Stomach (tissue), 9 donors: ENCODE measurements around the gene TMEM8B. TPM values are rescaled to one million over a fixed set of nuclear protein-coding genes. Genes with fewer than 3 reads are reported as not detected.

Experiments
- DNase-seq, 2 donors: peaks; one replicate each; pipeline versions ENCODE4 v3.0.0 to v3.0.0-alpha.2; 2013 to 2019
- H3K27ac ChIP-seq, 5 donors: fragments of 200-600 bp in 4 of 5; sonication (generic) in 4 of 5; one replicate each; pipeline ENCODE4 v1.5.1; 2013 to 2019; ENCODE audit warnings: mild to moderate bottlenecking in 1 of 5, moderate library complexity in 1 of 5
- H3K27me3 ChIP-seq, 3 donors: fragments of 200-600 bp; sonication (generic); one replicate each; pipeline ENCODE4 v1.5.1; 2017 to 2019; ENCODE audit warnings: mixed run types in 1 of 3
- H3K36me3 ChIP-seq, 4 donors: fragments of 200-600 bp; sonication (generic); 1 replicate in 3 of 4; 2 replicates in 1 of 4; pipeline ENCODE4 v1.5.1; 2016 to 2019
- H3K4me1 ChIP-seq, 4 donors: fragments of 200-600 bp; sonication (generic); one replicate each; pipeline ENCODE4 v1.5.1; 2016 to 2019
- H3K4me3 ChIP-seq, 4 donors: fragments of 200-600 bp; sonication (generic) in 3 of 4; one replicate each; pipeline ENCODE4 v1.5.1; 2016 to 2019; ENCODE audit warnings: mild to moderate bottlenecking in 1 of 4
- H3K9me3 ChIP-seq, 4 donors: fragments of 200-600 bp; sonication (generic); one replicate each; pipeline ENCODE4 v1.5.1; 2016 to 2019
- CTCF ChIP-seq, 7 experiments: fragments of 450-650 bp in 4 of 7; fragments of 200-600 bp in 3 of 7; sonication (generic) in 3 of 7; IDR thresholded peaks; one replicate each; pipeline ENCODE4 v1.5.1; 2016 to 2019; ENCODE audit warnings: antibody characterized with exemption in 7 of 7, control low read depth in 2 of 7, mild to moderate bottlenecking in 1 of 7
- POLR2AphosphoS5 ChIP-seq, 3 donors: sonication (generic); formaldehyde crosslinking; IDR thresholded peaks; one replicate each; pipeline ENCODE4 v1.6.1; 2016; ENCODE audit warnings: antibody characterized with exemption in 3 of 3
- WGBS, 5 donors: extraction: QIAGEN DNeasy Blood & Tissue Kit in 3 of 5; methylation state at CpG; one replicate each; pipeline versions ENCODE4 v1.1.5 to v1.1.7; 2013 to 2018; 5-methylcytosine and 5-hydroxymethylcytosine counted together
- intact Hi-C: fragments of 100-400 bp; cut with DNase I; formaldehyde crosslinking; loops from one replicate; pipeline ENCODE4 v1.15.1; 2023; ENCODE audit warnings: low total_unique reads
- polyA plus RNA-seq, 3 donors: library from polyadenylated mRNA; stranded (reverse); fragments of 200-250 nt; gene quantifications; one replicate each; pipeline ENCODE4 v1.2.3, GENCODE V29; 2013
- small RNA-seq, 4 donors: library from RNA; depleted of rRNA; stranded (forward); fragments of <200 nt; gene quantifications; one replicate each; pipeline ENCODE3, GENCODE V24; 2016
- total RNA-seq, 5 donors: library from RNA; depleted of rRNA; stranded (reverse); fragments of >200 nt; gene quantifications; one replicate each; pipeline versions ENCODE4 v1.1.0 to v1.2.3, GENCODE V29; 2014 to 2016
- donor health status: healthy with polysubstance abuse.
- donor health status: Bipolar disorder and iron deficiency.
- donor health status: healthy.

The TMEM8B gene
- total and polyA plus RNA-seq, 8 donors: 4.6 to 81.4 (median 8.1) TPM

- H3K4me3 ChIP-seq: no peak overlapping the region
- H3K36me3 ChIP-seq: no peaks in the 10 kb centered on the region
- no peaks in the 10 kb centered on the region for H3K9me3 ChIP-seq
- H3K27ac ChIP-seq: peak overlapping the region; percentile 27 to 70 (median 54)
- intact Hi-C loops: no loop called here
- WGBS, 5 donors: 21 to 53% (median 32%) methylated on average over 5 to 9 of the region's 9 CpGs
- TF ChIP-seq CTCF (IDR thresholded peaks at IDR 0.05): no peak
- peak; percentile 46 to 63 (median 49) for TF ChIP-seq POLR2AphosphoS5 (IDR thresholded peaks at IDR 0.05)
- H3K4me1 ChIP-seq: peaks cover 17 to 48% (median 27%) of the 10 kb centered on the region in 4 donors
- peak; percentile 74 to 91 for DNase-seq
- no peaks in the 10 kb centered on the region for H3K27me3 ChIP-seq
These were observed 85.3 kb downstream of the TMEM8B start for GRCh38 chr9:35914301-35914807.

Small RNA genes lying within 50 kb of the gene (small RNA-seq; reads per million reads assigned to genes)
- 0 reads per million in 4 donors for gene HINT2

Other genes starting within 250 kb of the TMEM8B start
- gene TESK1, start 224.0 kb upstream of the TMEM8B start, total RNA-seq: 10 to 100 TPM; 11.9 to 56.8 (median 34.6) TPM
- 10 to 100 TPM; 25.7 to 33.9 (median 28.4) TPM for gene TESK1, start 224.0 kb upstream of the TMEM8B start, polyA plus RNA-seq
- 10 to 100 TPM in 1 of 5 donors, 1 to 10 TPM in 1, not detected in 3; 3.1 to 18.7 TPM for gene CD72, start 210.8 kb upstream of the TMEM8B start, total RNA-seq
- gene CD72, start 210.8 kb upstream of the TMEM8B start, polyA plus RNA-seq: 1 to 10 TPM in 2 of 3 donors, under 1 TPM in 1; 0.61 to 2.8 (median 1.1) TPM
- 1 to 10 TPM in 2 of 5 donors, not detected in 3; 2.0 to 2.3 TPM for gene SIT1, start 178.3 kb upstream of the TMEM8B start, total RNA-seq
- gene SIT1, start 178.3 kb upstream of the TMEM8B start, polyA plus RNA-seq: 1 to 10 TPM in 1 of 3 donors, under 1 TPM in 2; 0.62 to 1.1 (median 0.95) TPM
- gene RMRP, start 171.2 kb upstream of the TMEM8B start, total RNA-seq: over 10,000 TPM in 4 of 5 donors, 1,000 to 10,000 TPM in 1; 1,379 to 137,340 (median 23,544) TPM
- 10 to 100 TPM in 1 of 3 donors, not detected in 2; 64.3 TPM for gene RMRP, start 171.2 kb upstream of the TMEM8B start, polyA plus RNA-seq
- 100 to 1,000 TPM in 1 of 5 donors, 10 to 100 TPM in 4; 15.6 to 104 (median 28.1) TPM for gene CCDC107, start 170.9 kb upstream of the TMEM8B start, total RNA-seq
- gene CCDC107, start 170.9 kb upstream of the TMEM8B start, polyA plus RNA-seq: 10 to 100 TPM; 58.8 to 86.4 (median 69.7) TPM
- 10 to 100 TPM in 3 of 5 donors, 1 to 10 TPM in 2; 1.8 to 58.3 (median 11.6) TPM for gene ARHGEF39, start 164.0 kb upstream of the TMEM8B start, total RNA-seq
- gene ARHGEF39, start 164.0 kb upstream of the TMEM8B start, polyA plus RNA-seq: 1 to 10 TPM; 2.8 to 4.3 (median 3.2) TPM
- gene CA9, start 155.3 kb upstream of the TMEM8B start, total RNA-seq: 100 to 1,000 TPM in 3 of 5 donors, 10 to 100 TPM in 1, 1 to 10 TPM in 1; 1.2 to 670 (median 161) TPM
- 100 to 1,000 TPM; 115 to 653 (median 541) TPM for gene CA9, start 155.3 kb upstream of the TMEM8B start, polyA plus RNA-seq
- 1,000 to 10,000 TPM in 3 of 5 donors, 100 to 1,000 TPM in 2; 537 to 3,642 (median 1,228) TPM for gene TPM2, start 139.3 kb upstream of the TMEM8B start, total RNA-seq
- 1,000 to 10,000 TPM in 1 of 3 donors, 100 to 1,000 TPM in 2; 460 to 2,257 (median 672) TPM for gene TPM2, start 139.3 kb upstream of the TMEM8B start, polyA plus RNA-seq
- 100 to 1,000 TPM; 169 to 399 (median 223) TPM for gene TLN1, start 97.0 kb upstream of the TMEM8B start, total RNA-seq
- gene TLN1, start 97.0 kb upstream of the TMEM8B start, polyA plus RNA-seq: 100 to 1,000 TPM in 1 of 3 donors, 10 to 100 TPM in 2; 53.2 to 141 (median 70.2) TPM
- gene CREB3, start 96.6 kb upstream of the TMEM8B start, total RNA-seq: 10 to 100 TPM; 33.2 to 84.0 (median 79.1) TPM
- 10 to 100 TPM; 29.4 to 40.5 (median 37.9) TPM for gene CREB3, start 96.6 kb upstream of the TMEM8B start, polyA plus RNA-seq
- gene GBA2, start 80.0 kb upstream of the TMEM8B start, total RNA-seq: 100 to 1,000 TPM in 3 of 5 donors, 10 to 100 TPM in 2; 29.8 to 210 (median 145) TPM
- gene GBA2, start 80.0 kb upstream of the TMEM8B start, polyA plus RNA-seq: 10 to 100 TPM; 26.5 to 38.9 (median 32.5) TPM
- gene RGP1, start 79.9 kb upstream of the TMEM8B start, total RNA-seq: 10 to 100 TPM in 4 of 5 donors, 1 to 10 TPM in 1; 7.0 to 21.2 (median 14.7) TPM
- gene RGP1, start 79.9 kb upstream of the TMEM8B start, polyA plus RNA-seq: 10 to 100 TPM in 1 of 3 donors, 1 to 10 TPM in 2; 3.8 to 12.8 (median 7.2) TPM
- not detected for gene MSMP, start 75.0 kb upstream of the TMEM8B start, total RNA-seq
- gene MSMP, start 75.0 kb upstream of the TMEM8B start, polyA plus RNA-seq: under 1 TPM in 1 of 3 donors, not detected in 2; 0.35 TPM
- gene NPR2, start 37.6 kb upstream of the TMEM8B start, total RNA-seq: 10 to 100 TPM in 3 of 5 donors, 1 to 10 TPM in 2; 3.1 to 75.5 (median 14.5) TPM
- 10 to 100 TPM in 1 of 3 donors, 1 to 10 TPM in 2; 4.0 to 11.4 (median 7.0) TPM for gene NPR2, start 37.6 kb upstream of the TMEM8B start, polyA plus RNA-seq
- 1 to 10 TPM in 2 of 5 donors, not detected in 3; 1.7 to 2.7 TPM for gene SPAG8, start 17.0 kb upstream of the TMEM8B start, total RNA-seq
- gene SPAG8, start 17.0 kb upstream of the TMEM8B start, polyA plus RNA-seq: 1 to 10 TPM in 1 of 3 donors, under 1 TPM in 2; 0.19 to 4.1 (median 0.98) TPM
- gene HINT2, start 14.2 kb upstream of the TMEM8B start, total RNA-seq: 10 to 100 TPM in 4 of 5 donors, 1 to 10 TPM in 1; 8.4 to 22.7 (median 17.9) TPM
- gene HINT2, start 14.2 kb upstream of the TMEM8B start, polyA plus RNA-seq: 100 to 1,000 TPM in 2 of 3 donors, 10 to 100 TPM in 1; 98.1 to 131 (median 118) TPM
- gene FAM221B, start 496 bp upstream of the TMEM8B start, total RNA-seq: not detected
- under 1 TPM in 1 of 3 donors, not detected in 2; 0.10 TPM for gene FAM221B, start 496 bp upstream of the TMEM8B start, polyA plus RNA-seq
- gene OR13J1, start 41.2 kb downstream of the TMEM8B start, total RNA-seq: not detected
- gene OR13J1, start 41.2 kb downstream of the TMEM8B start, polyA plus RNA-seq: not detected
- 10 to 100 TPM in 1 of 5 donors, 1 to 10 TPM in 2, under 1 TPM in 1, not detected in 1; 0.92 to 28.7 (median 7.7) TPM for gene HRCT1, start 77.0 kb downstream of the TMEM8B start, total RNA-seq
- gene HRCT1, start 77.0 kb downstream of the TMEM8B start, polyA plus RNA-seq: 1 to 10 TPM in 1 of 3 donors, under 1 TPM in 1, not detected in 1; 0.50 to 4.3 TPM
- 1 to 10 TPM in 2 of 5 donors, not detected in 3; 1.2 to 2.4 TPM for gene SPAAR, start 80.3 kb downstream of the TMEM8B start, total RNA-seq
- under 1 TPM; 0.30 to 0.92 (median 0.68) TPM for gene SPAAR, start 80.3 kb downstream of the TMEM8B start, polyA plus RNA-seq
- not detected for gene OR2S2, start 128.9 kb downstream of the TMEM8B start, total RNA-seq
- gene OR2S2, start 128.9 kb downstream of the TMEM8B start, polyA plus RNA-seq: not detected
- 10 to 100 TPM in 3 of 5 donors, 1 to 10 TPM in 2; 4.3 to 19.3 (median 13.3) TPM for gene RECK, start 207.7 kb downstream of the TMEM8B start, total RNA-seq
- 1 to 10 TPM; 2.3 to 4.7 (median 2.3) TPM for gene RECK, start 207.7 kb downstream of the TMEM8B start, polyA plus RNA-seq